GM12873 (cell line): ENCODE data around the gene LRRC70.

ENCODE experiments used
- CTCF ChIP-seq: IDR thresholded peaks from 2 replicates; pipeline ENCODE4 v1.5.1; 2012; ENCODE audit warnings: low read depth, mild to moderate bottlenecking, moderate library complexity, low read length, control low read depth; ENCODE audit not compliant: insufficient read depth; ENCODE audit errors: missing control alignments

Gene LRRC70

GRCh38 chr5:62626534-62626933 is 47.9 kb downstream of the LRRC70 start:
- TF ChIP-seq CTCF = no peak

- TF ChIP-seq CTCF = no peak
Observed at GRCh38 chr5:62627121-62627520, 48.5 kb downstream of the LRRC70 start.

- TF ChIP-seq CTCF = no peak
Observed at GRCh38 chr5:62627901-62628300, 49.3 kb downstream of the LRRC70 start.
